Endometrial microvascular endothelial cells (primary cell): ENCODE measurements around the gene C3AR1. TPM values are rescaled to one million over a fixed set of nuclear protein-coding genes. Genes with fewer than 3 reads are reported as not detected.

Source experiments
- in situ Hi-C: cut with HindIII; loops from 2 replicates; pipeline ENCODE4 v1.10.0; 2017; ENCODE audit warnings: low sequenced_read_pairs, low pct_unique_long_range_greater_than_20kb; ENCODE audit errors: inconsistent ontology term
- total RNA-seq: library from RNA; depleted of rRNA; stranded (reverse); fragments of >200 nt; gene quantifications from one replicate; pipeline ENCODE4 v1.2.3, GENCODE V29; 2015; ENCODE audit errors: inconsistent ontology term

The C3AR1 gene
- total RNA-seq, 1 donor from 2014 or later: 1.2 TPM

DNA sequence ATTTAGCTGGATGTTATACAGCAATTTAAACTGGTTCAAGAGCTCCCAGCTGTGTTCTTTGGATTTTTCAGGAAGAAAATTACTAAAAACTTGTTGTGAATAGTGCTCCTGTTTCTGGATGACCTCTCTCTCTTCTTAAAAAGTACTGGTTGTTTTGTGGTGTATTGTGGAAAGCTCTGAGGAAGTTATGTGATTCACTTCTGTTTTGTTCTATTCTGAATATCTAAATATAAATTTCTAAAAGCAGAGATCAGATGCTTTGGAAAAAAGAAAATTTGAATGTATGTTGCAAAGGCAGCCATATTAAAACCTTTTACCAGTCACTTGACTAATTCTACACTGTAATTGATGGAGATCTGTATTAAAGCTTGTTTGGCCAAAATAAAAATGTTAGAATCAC is 3.4 kb upstream of the C3AR1 start:
- in situ Hi-C loops: no loop called here

DNA sequence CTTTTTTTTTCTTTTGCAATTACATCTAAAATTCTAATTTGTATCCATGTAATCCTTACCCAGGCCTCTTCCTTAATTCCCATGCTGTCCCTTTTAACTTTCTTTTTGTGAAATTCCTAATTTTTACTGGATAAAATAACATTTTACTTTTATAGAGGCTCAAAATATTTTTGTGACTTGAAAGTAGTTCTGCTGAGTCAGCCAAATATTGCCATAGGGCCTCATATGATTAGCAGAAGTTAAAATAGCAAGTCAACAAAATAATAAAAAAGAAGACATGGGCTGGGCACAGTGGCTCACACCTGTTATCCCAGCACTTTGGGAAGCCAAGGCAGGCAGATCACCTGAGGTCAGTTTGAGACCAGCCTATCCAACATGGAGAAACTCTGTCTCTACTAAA is 2.0 kb downstream of the C3AR1 start:
- in situ Hi-C loops: no loop called here

DNA sequence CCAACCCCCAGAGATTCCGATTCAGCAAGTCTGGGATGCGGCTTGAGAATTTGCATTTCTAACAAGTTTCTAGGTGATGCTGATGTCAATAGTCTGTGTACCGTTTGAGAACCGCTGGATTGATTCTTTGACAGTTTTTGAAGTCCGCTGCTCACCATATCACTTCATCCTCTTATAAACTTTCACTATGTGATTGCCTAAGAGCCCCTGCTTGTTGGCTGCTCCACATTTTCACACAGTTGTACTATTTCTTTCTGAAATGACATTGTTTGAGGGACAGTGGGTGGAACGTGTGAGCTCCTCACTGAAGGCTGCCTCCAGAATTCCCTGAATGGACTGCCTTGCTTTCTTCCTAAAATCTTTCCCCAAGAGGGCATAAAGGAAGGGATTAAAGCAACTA is 7.7 kb downstream of the C3AR1 start:
- in situ Hi-C loops: no loop called here

DNA sequence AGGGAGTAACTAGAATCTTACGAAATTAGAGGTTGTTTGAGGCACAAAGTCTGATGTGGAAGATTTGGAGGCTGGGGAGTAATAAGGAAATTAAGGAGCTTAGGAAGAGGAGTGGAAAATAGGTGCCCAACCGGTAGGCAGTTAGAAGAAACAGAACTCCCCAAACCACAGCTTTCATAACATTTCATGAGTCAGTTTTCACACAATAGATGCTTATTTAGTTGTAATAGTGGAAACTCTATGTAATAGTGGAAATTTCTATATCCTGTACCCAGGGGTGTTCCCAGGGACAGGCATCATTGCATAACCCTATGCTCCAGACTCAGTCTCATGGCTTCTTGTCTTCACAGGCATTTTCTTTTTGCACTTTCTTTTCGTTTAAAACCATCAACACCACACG is 8.3 kb downstream of the C3AR1 start:
- in situ Hi-C loops: no loop called here

DNA sequence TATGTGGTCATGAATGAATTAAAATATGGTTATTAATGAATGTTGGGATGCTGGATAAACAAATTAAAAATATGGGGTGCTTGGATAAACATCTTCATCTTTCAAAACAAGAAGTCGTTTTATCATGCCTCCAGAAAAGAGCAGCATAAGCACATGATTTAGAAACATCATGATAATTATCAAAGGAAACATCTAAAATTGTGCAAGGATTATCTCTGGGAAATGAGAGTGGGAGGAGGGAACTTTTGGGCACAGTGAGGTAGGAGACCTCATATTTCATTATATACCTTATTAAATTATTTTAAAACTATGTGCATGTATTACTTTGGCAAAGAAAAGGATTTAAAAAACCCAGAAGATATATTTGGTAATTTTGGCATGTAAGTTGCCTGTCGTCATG is 8.9 kb downstream of the C3AR1 start:
- in situ Hi-C loops: no loop called here

DNA sequence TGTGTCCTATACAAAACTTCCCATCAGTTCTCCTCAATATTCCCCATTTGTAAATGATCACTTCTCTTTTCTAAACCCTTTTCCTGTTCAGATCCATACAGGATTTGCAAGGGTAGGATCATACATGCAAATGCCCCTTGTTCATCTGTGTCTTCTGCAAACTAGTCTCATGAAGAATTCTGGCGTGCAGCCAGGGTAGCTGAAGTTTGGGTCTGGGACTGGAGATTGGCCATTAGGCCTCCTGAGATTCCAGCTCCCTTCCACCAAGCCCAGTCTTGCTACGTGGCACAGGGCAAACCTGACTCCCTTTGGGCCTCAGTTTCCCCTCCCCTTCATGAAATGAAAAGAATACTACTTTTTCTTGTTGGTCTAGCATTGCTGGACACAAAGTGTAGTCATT is 11.3 kb downstream of the C3AR1 start:
- in situ Hi-C loops: no loop called here

DNA sequence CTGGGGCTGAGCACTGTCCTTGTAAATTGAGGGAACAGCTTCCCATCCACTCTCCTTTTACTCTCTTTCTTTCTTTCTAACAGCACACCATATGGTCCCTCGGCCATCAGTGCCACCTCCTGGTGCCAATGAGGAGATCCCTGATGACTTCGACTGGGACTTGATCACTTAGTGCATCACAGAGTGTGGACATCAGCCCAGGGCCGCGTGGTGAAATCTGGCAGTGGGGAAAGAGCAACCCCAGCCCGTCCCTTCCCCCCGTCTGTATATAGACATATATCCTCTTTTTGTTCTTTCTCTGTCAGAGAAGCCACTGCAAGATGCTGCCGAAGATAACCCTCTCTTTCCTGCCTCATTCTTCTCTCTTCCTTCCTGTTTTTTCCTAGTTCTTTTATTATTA is 13.5 kb downstream of the C3AR1 start:
- in situ Hi-C loops: no loop called here

DNA sequence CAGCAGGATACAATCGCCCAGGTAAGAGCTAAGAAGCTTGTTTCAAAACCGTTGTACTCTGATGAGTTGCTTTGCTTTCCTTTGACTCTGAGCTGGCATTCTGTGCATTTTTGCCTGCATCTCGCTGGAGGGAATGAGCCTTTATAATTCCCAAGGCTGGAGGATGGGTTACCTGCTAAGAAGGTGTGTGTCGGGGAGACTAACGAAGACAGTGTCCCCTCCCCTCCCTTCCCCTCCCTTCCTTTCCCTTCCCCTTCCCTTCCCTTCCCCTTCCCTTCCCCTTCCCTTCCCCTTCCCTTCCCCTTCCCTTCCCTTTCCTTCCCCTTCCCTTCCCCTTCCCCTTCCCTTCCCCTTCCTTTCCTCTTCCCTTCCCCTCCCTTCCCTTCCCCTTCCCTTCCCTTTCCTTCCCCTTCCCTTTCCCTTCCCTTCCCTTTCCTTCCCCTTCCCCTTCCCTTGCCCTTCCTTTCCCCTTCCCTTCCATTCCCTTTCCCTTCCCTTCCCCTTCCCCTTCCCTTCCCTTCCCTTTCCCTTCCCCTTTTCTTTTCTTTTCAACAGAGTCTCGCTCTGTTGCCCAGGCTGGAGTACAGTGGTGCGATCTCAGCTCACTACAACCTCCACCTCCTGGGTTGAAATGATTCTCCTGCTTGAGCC is 15.4 kb downstream of the C3AR1 start:
- in situ Hi-C loops: no loop called here

DNA sequence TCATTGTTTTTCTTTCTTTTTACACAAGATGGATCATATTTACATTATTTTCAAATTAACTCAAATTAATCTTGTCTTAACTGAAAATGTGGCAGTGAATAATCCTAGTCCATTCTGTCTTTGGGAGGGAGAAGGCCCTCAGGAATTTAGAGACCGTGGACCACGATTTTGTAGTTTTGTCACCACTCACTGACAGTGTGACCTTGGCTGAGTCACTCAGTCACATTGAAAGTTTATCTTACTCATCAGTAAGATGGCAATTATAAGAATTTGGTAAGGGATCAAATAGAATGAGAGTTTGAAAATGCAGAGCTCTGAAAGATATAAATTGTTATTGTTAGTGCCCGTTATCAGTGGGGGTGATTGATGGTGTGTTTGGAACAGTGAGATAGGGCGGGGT is 17.3 kb downstream of the C3AR1 start:
- in situ Hi-C loops: no loop called here

DNA sequence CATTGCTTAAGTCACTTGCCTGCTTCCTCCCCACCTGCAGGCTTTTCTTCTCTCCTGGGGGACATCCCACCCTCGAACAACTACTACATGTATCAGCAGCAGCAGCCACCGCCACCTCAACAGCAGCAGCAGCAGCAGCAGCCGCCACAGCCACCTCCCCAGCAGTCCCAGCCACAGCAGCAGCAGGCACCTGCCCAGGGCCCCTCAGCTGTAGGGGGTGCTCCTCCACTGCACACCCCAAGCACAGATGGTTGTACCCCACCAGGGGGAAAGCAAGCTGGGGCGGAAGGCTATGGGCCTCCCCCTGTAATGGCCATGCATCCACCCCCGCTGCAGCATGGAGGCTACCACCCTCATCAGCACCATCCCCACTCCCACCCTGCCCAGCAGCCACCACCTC is 18.3 kb downstream of the C3AR1 start:
- in situ Hi-C loops: no loop called here

DNA sequence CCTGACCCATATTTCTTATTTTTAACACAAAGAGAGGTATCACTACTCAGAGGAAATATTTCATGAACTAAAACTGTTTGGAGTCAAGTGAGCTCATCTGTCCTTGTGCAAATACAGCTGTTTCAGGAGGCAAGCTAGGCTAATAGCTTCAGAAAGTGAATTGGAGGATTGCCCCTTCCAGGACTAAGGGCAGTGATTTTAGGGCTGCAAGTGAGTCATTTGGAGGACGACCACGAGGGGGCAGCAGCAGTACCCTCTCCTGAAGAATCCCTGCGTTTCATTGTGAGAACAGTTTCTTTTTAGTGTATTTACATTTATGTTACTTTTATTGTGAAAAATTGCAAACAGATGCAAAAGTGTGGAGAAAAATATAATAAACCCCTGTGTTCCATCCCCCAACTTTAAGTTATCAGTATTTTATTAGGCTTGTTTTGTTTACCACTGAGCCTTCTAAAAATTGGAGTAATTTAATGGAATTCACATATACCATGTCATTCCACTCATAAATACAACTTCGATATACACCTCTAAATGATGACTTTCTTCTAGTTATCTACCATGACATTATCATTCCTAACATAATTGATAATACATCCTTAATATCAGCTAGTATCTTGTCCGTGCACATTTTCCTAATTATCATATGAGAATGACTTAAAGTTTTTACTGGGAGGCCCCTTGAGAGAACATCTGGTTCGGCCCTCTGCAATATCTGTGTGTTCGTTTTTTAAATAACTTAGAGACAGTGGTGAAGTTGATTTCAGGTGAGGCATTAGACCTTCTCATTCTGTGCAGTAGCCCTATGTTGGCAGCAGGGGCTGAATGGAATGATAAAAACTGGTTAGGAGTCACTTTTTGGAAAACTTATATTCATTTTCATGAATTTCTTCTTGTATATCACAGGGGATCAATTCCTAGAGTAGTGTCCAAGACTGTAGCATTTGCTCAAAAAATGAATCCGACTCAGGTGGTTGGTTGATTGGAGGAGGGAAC is 19.9 kb downstream of the C3AR1 start:
- in situ Hi-C loops: no loop called here

DNA sequence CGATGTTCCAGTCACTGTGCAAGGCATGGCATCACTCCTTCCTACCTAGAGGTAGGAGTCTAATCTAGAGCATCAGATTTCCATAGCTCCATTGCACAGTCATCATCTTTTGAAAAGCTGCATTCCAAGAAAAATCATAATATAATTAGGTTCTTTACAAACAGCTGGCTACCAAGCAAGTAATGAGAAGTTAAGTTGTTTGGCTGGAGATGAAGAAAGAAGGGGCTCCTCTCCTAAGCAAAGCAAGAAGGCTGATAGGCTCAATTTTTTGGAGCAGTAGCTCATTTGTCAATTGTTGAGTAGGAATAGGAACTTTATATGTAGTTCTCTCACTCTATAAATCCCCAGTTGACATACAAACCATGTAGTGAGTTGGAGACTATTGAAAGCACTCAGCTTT is 25.4 kb downstream of the C3AR1 start:
- in situ Hi-C loops: no loop called here

DNA sequence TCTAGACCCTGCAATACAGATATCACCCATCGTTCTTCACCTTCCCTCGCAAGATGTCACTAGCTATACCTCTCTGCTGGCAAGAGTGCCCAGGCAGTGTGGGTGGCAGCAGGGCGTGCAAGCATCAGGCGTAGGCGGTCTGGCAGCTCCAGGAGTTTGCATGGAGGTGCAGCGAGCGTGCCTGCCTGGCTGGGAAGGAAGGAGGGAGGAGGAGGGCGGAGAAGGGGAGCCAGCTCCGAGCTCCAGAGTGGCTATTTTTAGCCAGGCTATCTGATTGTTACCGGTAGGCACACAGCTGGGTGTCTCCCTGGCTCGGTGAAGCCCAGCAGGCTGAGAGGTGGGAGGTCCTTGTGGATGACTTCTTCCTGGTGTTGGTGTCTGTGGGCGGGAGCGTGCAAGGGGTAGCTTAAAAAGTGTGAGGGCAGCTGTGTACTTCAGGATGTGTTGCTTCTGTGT is 27.5 kb downstream of the C3AR1 start:
- in situ Hi-C loops: no loop called here

DNA sequence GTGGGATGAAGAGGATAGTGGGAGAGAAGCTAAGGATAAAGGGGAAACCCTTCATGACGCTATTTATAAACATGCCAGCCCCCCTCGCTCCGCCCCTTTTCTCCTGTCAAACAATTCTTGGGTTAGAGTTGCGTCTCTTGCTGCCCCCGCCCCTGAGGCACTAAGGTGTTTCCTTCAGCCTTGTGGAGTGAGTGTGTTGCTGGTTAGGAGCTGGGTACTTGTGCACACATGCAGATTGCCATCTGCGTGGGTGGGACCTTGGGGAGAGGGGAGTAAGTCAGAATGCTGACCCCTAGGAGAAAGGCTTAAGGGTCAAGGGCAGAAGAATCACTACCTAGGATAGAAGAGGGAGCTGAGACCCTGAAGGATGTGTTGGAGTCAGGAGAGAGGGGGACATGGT is 28.2 kb downstream of the C3AR1 start:
- in situ Hi-C loops: no loop called here

DNA sequence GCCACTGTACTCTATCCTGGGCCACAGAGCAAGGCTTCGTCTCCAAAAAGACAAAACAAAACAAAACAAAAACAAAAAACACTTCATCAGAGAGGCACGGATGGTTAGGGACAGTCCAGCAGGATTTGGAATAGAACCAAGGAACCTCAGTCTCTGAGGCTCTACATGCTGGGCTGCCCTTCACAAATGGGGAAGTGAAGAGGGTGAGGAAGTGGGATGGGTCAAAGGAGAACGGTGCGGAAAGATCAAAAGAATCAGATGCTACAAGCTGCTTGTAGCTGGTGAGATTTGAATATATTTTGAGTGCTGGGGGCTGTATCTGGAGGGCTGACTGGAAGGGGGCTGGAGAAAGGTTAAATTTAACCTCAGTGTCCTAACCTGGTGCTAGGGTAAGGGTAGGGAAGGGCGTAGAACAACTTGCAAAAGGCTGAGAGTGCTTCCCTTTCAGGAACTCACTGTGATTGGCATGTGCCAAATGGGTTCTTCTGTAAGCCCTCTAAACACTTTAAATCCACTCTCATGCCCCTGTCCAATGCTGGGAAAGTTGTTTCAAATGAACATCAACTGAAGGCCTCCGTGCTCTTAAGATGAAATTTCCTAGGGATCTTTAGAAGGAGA is 29.0 kb downstream of the C3AR1 start:
- in situ Hi-C loops: no loop called here

DNA sequence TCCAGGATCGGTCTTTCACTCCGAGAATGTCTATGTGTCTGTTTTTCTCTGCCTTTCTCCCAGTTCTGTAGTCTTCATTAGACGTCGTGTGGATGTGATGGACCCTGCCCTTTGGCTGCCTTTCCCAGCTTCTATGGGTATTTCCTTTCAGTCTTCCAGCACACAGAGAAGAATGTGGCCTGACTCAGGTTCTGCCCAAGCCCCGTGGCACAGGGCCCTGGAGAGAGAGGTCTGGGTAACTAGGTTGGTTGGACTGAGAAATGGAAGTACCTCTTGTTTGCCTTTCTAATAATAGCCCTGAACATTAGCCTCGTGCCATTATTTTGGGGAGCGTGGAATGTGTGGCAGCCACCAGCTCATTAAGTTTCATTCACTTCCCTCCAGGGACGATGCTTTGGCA is 29.8 kb downstream of the C3AR1 start:
- in situ Hi-C loops: no loop called here

DNA sequence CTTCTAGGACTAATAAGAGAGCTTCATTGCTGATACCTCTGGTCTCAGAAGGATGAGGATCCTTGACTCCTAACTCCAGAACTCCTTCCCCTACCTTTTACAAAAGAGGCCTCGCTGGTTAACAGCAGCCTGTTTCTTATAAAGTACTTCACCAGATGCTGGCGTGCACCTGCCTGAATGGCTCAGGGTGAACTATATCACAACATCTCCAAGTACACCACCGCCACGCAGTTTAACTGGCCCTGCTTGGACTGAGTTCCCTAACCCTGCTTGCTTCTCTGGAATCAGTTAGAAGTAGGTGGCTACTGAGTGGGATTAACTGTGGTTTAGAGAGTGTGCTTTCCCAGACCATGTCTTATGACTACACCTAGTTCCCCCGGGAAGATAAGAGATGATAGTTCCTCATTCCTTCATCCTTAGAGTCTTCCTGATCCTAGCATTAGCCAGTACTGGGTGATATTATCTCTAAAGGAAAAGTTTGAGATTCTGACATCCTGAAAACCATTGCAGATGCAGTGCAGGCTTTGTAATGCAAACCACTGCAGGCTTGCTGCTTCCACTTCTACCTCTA is 30.6 kb downstream of the C3AR1 start:
- in situ Hi-C loops: no loop called here

DNA sequence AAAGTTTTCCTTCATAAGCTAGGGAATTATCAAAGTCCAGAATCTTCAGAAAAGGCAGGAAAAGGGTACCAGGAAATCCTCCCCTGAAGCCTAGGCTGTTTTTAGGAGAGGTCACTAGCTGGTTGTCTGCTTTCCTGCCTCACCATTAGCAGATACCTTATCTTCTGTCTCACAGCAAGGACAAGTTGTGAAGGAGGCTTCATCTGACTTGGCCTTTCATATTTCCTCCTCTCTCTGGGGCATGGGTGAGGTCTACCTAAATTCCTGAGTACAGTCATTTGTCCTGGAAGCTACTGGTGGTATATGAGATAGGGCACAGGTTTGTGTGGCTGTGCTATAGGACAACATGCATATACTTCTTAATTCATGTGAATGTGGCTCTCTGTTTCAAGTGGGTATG is 31.4 kb downstream of the C3AR1 start:
- in situ Hi-C loops: no loop called here

DNA sequence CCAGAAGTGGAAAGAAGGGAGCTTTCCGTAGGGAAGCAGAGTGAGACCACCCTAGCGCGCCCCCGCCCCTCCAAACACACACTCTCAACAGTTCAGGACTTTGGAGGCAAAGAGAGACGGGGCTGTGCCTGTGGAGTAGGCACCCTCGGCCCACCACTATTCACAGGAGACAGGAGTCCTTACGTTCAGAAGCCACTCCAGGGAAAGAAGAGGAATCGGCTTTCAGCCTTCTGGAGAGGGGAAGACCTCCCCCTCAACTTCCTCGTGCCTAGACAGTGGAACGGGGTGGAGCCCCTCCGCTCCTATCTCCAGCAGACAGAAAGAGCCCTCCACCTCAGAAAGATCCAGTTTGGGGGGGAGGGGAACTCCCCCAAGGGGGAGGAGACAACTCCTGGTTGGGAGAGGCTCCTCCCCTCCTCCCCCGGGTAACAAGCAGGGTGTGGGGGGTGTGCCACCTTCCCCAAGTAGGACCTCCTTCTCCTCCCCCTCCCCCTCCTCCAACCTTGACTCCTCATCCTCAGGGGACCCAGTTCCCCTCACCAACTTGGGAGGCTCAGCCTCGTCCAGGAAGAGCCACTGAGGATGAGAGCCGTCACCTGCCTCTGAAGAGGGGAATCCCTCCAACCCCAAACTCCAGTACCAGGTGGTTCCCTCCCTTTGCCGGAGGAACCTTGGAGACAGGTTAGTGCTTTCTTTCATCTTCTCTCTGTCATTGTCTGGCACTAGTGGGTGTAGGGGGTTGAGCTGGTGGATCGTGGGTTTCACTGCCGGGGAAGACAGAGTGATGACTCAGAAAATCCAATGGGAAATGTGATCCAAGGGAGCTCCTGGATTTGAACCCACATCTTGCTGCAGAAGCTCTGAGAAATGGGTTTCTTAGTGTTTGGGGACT is 32.8 kb downstream of the C3AR1 start:
- in situ Hi-C loops: no loop called here
